H54 (cell line): ENCODE data around the gene MTHFR.

Experiments
- DNase-seq: peaks from one replicate; pipeline ENCODE4 v3.0.0; 2011; ENCODE audit warnings: low spot score, mixed read lengths; ENCODE audit not compliant: insufficient read length
- FAIRE-seq: peaks from 3 replicates; lab custom pipeline; 2011; peaks lifted over from hg19 to GRCh38; lab: Jason Lieb, UNC
- POLR2A ChIP-seq: IDR thresholded peaks from 2 replicates; pipeline ENCODE4 v1.6.1; 2011; ENCODE audit warnings: low read depth, mild to moderate bottlenecking, low read length

The MTHFR gene

DNA sequence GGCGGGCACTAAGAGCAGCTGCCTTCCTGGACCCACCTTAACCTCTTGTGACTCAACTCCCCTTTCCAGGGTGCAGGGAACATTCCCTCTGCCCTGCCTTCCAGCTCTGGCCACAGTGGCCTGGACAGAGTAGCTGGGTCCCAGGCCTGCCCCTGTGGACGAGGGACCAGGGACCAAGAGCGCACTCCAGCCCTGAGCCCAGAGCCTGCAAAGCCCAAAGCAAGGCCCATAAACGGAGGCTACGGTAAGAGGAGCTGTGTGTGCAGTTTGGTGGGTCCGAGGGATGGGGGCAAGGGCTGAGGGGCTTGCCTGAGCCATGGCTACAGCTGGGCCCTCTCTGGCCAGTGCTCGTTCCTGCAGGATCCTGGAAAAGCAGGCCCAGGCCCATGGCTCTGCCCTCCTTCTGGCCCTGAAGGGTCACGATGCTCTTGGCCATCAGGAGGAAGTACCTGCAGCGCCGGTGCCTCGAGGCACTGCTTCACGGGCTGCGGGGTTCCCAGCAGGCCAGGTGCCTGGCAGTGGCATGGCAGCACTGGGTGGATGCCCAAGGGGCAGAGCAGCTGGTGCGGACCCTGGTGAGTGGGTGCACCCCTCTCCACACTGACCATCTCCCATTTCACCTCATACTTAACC lies 17.8 kb downstream of the MTHFR start:
- TF ChIP-seq POLR2A: no peak
- FAIRE-seq (no peak), DNase-seq (no peak)

GRCh38 chr1:11787251-11787803 lies 18.4 kb downstream of the MTHFR start:
- DNase-seq: no peak
- no peak for FAIRE-seq
- TF ChIP-seq POLR2A: no peak

GRCh38 chr1:11786168-11786567 lies 19.6 kb downstream of the MTHFR start:
- TF ChIP-seq POLR2A: no peak
- FAIRE-seq (no peak), DNase-seq (no peak)

GRCh38 chr1:11784993-11785769 lies 20.6 kb downstream of the MTHFR start:
- TF ChIP-seq POLR2A: no peak
- no peak for FAIRE-seq
- no peak for DNase-seq

DNA sequence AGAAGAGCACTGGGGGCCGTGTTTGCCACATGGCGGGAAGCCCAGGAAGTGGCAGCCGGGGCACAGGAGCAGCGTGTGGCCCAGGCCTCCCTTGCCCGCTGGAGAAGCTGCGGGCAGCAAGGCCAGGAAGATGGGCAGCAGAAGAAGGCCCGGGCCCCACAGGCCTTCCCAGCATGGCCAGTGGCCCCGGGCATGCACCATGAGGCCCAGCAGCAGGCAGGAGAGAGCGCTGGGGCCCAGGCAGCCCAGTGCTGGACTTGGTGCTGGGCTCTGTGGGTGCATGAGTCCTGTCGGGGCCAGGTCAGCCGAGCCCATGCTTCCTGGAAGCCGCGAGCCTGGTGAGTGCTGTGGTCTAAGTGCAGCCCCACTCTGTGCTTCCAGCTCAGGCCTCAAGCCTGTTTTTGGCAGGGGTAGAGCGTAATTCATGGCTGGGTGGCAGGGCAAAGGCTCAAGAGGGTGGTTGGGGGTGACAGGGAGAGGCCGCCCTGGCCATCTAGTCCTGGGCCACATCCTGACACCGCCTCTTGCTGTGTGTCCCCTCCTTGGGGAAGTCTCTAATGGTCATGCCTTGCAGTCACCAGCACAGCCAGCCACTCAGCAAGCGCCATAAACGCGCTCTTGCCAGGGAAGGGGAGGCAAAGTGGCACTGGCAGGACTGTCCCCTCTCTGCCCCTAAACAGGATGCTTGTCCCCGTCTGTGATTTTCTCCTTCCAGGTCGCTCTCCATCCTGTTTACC lies 21.3 kb downstream of the MTHFR start:
- no peak for TF ChIP-seq POLR2A
- FAIRE-seq (no peak), DNase-seq (no peak)

DNA sequence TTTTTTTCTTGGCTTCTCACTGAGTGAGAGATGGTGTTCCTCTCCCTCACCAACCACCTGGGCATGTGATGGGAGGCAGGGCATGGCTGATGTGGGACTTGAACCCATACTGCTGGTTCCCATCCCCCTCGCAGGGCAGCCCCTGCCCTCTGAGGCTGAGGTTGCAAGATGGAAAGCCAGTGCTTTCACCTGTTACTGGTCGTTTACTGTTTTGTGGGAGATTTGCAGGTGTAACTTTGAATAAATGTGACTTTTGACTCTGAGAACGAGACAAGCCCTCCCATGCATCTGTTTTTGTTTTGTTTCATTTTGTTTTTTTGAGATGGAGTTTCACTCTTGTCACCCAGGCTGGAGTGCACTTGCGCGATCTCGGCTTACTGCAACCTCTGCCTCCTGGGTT lies 22.2 kb downstream of the MTHFR start:
- no peak for FAIRE-seq
- no peak for TF ChIP-seq POLR2A
- DNase-seq: no peak

DNA sequence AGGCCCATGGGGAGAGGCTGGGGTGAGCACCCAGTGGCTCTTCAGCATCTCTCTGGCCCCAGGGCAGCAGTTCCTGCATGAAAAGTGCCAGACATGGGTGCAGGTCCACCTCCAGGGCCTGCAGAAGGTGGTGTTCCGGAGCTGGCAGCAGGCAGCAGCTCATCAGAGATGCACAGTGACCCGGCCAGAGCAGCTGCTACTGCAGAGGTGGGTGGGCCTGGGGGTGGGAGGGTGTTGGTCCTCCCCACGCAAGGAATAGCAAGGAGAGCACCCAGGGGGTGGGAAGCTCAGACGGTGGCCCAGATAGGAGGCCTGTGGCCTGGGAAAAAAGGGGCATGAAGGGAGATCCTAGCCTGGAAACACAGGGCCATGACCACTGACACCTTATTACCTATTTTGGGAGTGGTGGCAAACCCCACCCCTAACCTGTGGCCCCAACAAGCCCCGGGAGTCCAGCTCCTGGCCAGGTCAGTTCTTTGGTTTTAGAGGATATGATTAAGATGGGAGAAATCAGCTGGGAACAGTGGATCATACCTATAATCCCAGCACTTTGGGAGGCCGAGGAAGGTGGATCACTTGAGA lies 23.5 kb downstream of the MTHFR start:
- no peak for DNase-seq
- FAIRE-seq: no peak
- TF ChIP-seq POLR2A: no peak

GRCh38 chr1:11781297-11781696 lies 24.5 kb downstream of the MTHFR start:
- TF ChIP-seq POLR2A: no peak
- no peak for DNase-seq
- FAIRE-seq: no peak

DNA sequence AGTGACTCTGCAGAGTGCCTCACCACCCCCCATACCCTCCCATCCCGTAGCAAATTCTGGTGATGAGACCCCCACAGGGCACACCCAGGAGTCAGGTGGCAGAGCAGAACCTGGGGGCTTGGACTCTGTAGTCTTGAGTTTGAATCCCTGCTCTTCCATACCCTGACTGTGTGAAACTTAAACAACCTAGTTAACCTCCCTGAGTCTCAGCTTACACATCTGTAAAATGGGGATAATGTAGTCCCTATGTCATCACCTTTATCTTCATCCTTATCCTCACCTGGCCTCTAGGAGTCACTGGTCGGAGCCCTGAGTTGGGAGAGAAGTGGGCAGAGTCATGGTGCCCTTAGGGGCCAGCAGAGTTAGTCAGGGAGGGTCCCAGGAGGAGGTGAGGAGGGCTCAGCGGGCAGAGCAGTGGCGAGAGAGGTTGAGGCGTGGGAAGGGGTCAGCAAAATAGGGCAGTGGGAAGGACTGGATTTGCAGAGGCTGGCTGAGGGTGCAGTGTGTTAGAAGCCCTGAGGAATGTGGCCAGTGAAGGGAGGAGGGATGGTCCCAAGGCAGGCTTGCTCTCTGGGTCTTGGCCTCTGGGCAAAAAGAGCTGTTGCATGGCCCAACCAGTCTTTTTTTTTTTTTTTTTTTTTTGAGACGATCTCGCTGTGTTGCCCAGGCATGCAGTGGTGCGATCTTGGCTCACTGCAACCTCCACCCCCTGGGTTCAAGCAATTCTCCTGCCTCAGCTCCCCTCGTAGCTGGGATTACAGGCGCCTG lies 25.2 kb downstream of the MTHFR start:
- DNase-seq: no peak

GRCh38 chr1:11779715-11780379 lies 25.9 kb downstream of the MTHFR start:
- no peak for TF ChIP-seq POLR2A
- FAIRE-seq (no peak), DNase-seq (no peak)

More for the DNA sequence above, 25.2 kb downstream of the MTHFR start:
- no peak for FAIRE-seq
- TF ChIP-seq POLR2A: no peak

- DNase-seq (no peak), FAIRE-seq (no peak)
- no peak for TF ChIP-seq POLR2A
These were observed 26.7 kb downstream of the MTHFR start for GRCh38 chr1:11778844-11779623.

DNA sequence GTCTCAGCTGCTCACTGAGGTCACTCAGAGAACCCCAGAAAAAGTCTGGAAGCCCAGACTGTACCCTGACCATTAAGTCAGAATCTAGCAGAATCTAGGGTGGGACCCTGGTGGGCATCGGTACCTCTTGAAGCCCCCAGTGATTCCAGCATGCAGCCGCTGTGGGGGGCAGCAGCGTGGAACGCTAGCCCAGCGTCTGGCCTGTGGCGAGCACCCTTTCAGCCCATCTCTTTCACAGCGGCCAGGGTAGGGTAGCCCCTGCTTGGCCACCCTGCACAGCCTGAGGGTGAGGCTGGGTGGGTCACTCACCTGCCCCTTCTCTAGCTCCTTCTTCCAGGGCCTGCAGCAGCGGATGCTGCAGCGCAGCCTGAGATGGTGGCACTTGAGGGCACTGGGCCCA lies 27.4 kb downstream of the MTHFR start:
- no peak for TF ChIP-seq POLR2A
- FAIRE-seq (no peak), DNase-seq (no peak)
